GM18861 (cell line): ENCODE data around the gene DSPP.
"Not testable (repeated sequence)": the region's sequence is repeated elsewhere in the genome, so short reads cannot be mapped to it uniquely, and the experiment has no call there.

Source experiments
- ATAC-seq: cut with Tn5 transposase; IDR thresholded peaks from one replicate; pipeline ENCODE4 v1.9.1; 2021; ENCODE audit not compliant: unreplicated experiment

The DSPP gene

GRCh38 chr4:87608229-87608628 lies at the start of gene DSPP:
TSS of gene DSPP (plus strand) at chr4:87608529. CDS start at chr4:87610909, 2,380 bp downstream.
- ATAC-seq, result no peak

GRCh38 chr4:87559090-87559837 lies 49.1 kb upstream of the DSPP start:
- peak; percentile 99 for ATAC-seq

- no peak for ATAC-seq
These were observed 47.5 kb upstream of the DSPP start for GRCh38 chr4:87560802-87561201.

GRCh38 chr4:87565746-87566145 lies 42.6 kb upstream of the DSPP start:
- no peak for ATAC-seq

- no peak for ATAC-seq
These were observed 42.1 kb upstream of the DSPP start for GRCh38 chr4:87566276-87566675.

GRCh38 chr4:87567191-87567590 lies 41.1 kb upstream of the DSPP start:
- no peak for ATAC-seq

- ATAC-seq, result no peak
These were observed 38.0 kb upstream of the DSPP start for GRCh38 chr4:87570290-87570805.

GRCh38 chr4:87574376-87574775 lies 34.0 kb upstream of the DSPP start:
- not testable (repeated sequence) for ATAC-seq

- ATAC-seq, result no peak
These were observed 33.3 kb upstream of the DSPP start for GRCh38 chr4:87574996-87575395.

GRCh38 chr4:87575408-87575807 lies 32.9 kb upstream of the DSPP start:
- no peak for ATAC-seq

- no peak for ATAC-seq
These were observed 32.3 kb upstream of the DSPP start for GRCh38 chr4:87575983-87576382.

- ATAC-seq, result no peak
These were observed 28.9 kb upstream of the DSPP start for GRCh38 chr4:87579478-87579877.

- ATAC-seq, result no peak
These were observed 28.3 kb upstream of the DSPP start for GRCh38 chr4:87580057-87580456.

GRCh38 chr4:87584222-87584908 lies 24.0 kb upstream of the DSPP start:
- no peak for ATAC-seq

GRCh38 chr4:87589531-87589930 lies 18.8 kb upstream of the DSPP start:
- no peak for ATAC-seq

GRCh38 chr4:87592124-87592523 lies 16.2 kb upstream of the DSPP start:
- ATAC-seq, result no peak

GRCh38 chr4:87601361-87601760 lies 7.0 kb upstream of the DSPP start:
- ATAC-seq, result no peak

- no peak for ATAC-seq
These were observed 6.1 kb downstream of the DSPP start for GRCh38 chr4:87614292-87614890.

GRCh38 chr4:87616268-87616667 lies 7.9 kb downstream of the DSPP start:
- ATAC-seq, result no peak

GRCh38 chr4:87620086-87620485 lies 11.8 kb downstream of the DSPP start:
- no peak for ATAC-seq

GRCh38 chr4:87620491-87620890 lies 12.2 kb downstream of the DSPP start:
- no peak for ATAC-seq

GRCh38 chr4:87622303-87622702 lies 14.0 kb downstream of the DSPP start:
- ATAC-seq, result no peak
